ENCODE measurements around the gene TFIP11. TPM values are rescaled to one million over a fixed set of nuclear protein-coding genes. Genes with fewer than 3 reads are reported as not detected.

The TFIP11 gene
- total and polyA plus RNA-seq, 4 donors = 14.3 to 31.7 (median 24.6) TPM

GRCh38 chr22:26541167-26541819 lies 29.0 kb upstream of the TFIP11 start:
- H3K27ac ChIP-seq (ENCODE audit: low read depth in 1 of 2, low read length in 2 of 2) = no peak overlapping the region
- no peak overlapping the region for H3K4me3 ChIP-seq (ENCODE audit: low read depth in 1 of 3, low read length in 3 of 3)
- H3K4me1 ChIP-seq (ENCODE audit: control insufficient read depth in 4 of 4, insufficient read depth in 4 of 4, low read length in 3 of 4) = peaks cover 0 to 19% (median 15%) of the 10 kb centered on the region in 4 donors
- H3K27me3 ChIP-seq (ENCODE audit: control insufficient read depth in 4 of 4, insufficient read depth in 4 of 4, low read length in 3 of 4) = no peaks in the 10 kb centered on the region
- peaks cover 7 to 40% (median 33%) of the 10 kb centered on the region in 4 donors for H3K36me3 ChIP-seq (ENCODE audit: control insufficient read depth in 4 of 4, insufficient read depth in 3 of 4, low read depth in 1 of 4, low read length in 3 of 4)
- no peak for DNase-seq (ENCODE audit: low spot score)
- TF ChIP-seq HNF4G (IDR thresholded peaks at IDR 0.05) (no peak), EGR1 (IDR thresholded peaks at IDR 0.05; ENCODE audit: low read depth in 2 of 2) (no peak), ZBTB33 (IDR thresholded peaks at IDR 0.05) (no peak), NR2F2 (IDR thresholded peaks at IDR 0.05) (no peak), FOXA1 (IDR thresholded peaks at IDR 0.05) (no peak), RAD21 (IDR thresholded peaks at IDR 0.05) (no peak), REST (IDR thresholded peaks at IDR 0.05) (no peak), GABPA (IDR thresholded peaks at IDR 0.05 in 1 of 2, conservative IDR thresholded peaks at IDR 0.05 in 1 of 2) (no peak), JUND (IDR thresholded peaks at IDR 0.05) (no peak)
- no peaks in the 10 kb centered on the region for H3K9me3 ChIP-seq (ENCODE audit: control insufficient read depth in 4 of 4, low read length in 3 of 4)
- 97% methylated on average over 47 of the region's 47 CpGs for WGBS
- H3K9ac ChIP-seq (ENCODE audit: low read depth in 1 of 2, low read length in 2 of 2) = no peak overlapping the region

- Histone ChIP-seq H3K4me3 (ENCODE audit: low read depth in 1 of 3, low read length in 3 of 3) (no peak overlapping the region), H3K9ac (ENCODE audit: low read depth in 1 of 2, low read length in 2 of 2) (no peak overlapping the region), H3K27ac (ENCODE audit: low read depth in 1 of 2, low read length in 2 of 2) (no peak overlapping the region), H3K36me3 (ENCODE audit: control insufficient read depth in 4 of 4, insufficient read depth in 3 of 4, low read depth in 1 of 4, low read length in 3 of 4) (peaks cover 7 to 48% (median 38%) of the 10 kb centered on the region in 4 donors), H3K27me3 (ENCODE audit: control insufficient read depth in 4 of 4, insufficient read depth in 4 of 4, low read length in 3 of 4) (no peaks in the 10 kb centered on the region), H3K4me1 (ENCODE audit: control insufficient read depth in 4 of 4, insufficient read depth in 4 of 4, low read length in 3 of 4) (peaks cover 0 to 14% (median 12%) of the 10 kb centered on the region in 4 donors), H3K9me3 (ENCODE audit: control insufficient read depth in 4 of 4, low read length in 3 of 4) (no peaks in the 10 kb centered on the region)
- TF ChIP-seq CTCF (IDR thresholded peaks at IDR 0.05; ENCODE audit: low read depth, low read length, missing input control) (no peak), HNF4G (IDR thresholded peaks at IDR 0.05) (no peak), SP1 (IDR thresholded peaks at IDR 0.05) (no peak), HNF4A (conservative IDR thresholded peaks at IDR 0.05) (no peak), RXRA (IDR thresholded peaks at IDR 0.05) (no peak)
- WGBS = 98% methylated on average over 2 of the region's 2 CpGs
- no peak for DNase-seq (ENCODE audit: low spot score)
Measured at GRCh38 chr22:26540119-26540518, 27.8 kb upstream of the TFIP11 start.

Data from liver (tissue), 9 donors.